ENCODE results near the gene UNC5C. TPM values are rescaled to one million over a fixed set of nuclear protein-coding genes. Genes with fewer than 3 reads are reported as not detected.

The UNC5C gene
- total RNA-seq, 1 donor from 2014 or later, result not detected

- no peak for TF ChIP-seq CTCF (IDR thresholded peaks at IDR 0.05; ENCODE audit: insufficient read depth, low read length, severe bottlenecking)
- FAIRE-seq (no peak), DNase-seq (ENCODE audit: low read depth) (peak; percentile 82)
Measured at GRCh38 chr4:95289028-95289634, 259.6 kb downstream of the UNC5C start.

GRCh38 chr4:95288552-95288951, 260.2 kb downstream of the UNC5C start:
- no peaks in the 10 kb centered on the region for H3K36me3 ChIP-seq (ENCODE audit: control insufficient read depth, insufficient read depth, low read length)
- no peak for TF ChIP-seq CTCF (IDR thresholded peaks at IDR 0.05; ENCODE audit: insufficient read depth, low read length, severe bottlenecking)

More at GRCh38 chr4:95289028-95289634, 259.6 kb downstream of the UNC5C start:
- no peak overlapping the region for H3K4me3 ChIP-seq (ENCODE audit: low read depth, low read length)
- no peaks in the 10 kb centered on the region for H3K36me3 ChIP-seq (ENCODE audit: control insufficient read depth, insufficient read depth, low read length)
- no peaks in the 10 kb centered on the region for H3K27me3 ChIP-seq (ENCODE audit: control insufficient read depth, insufficient read depth, low read length)

GRCh38 chr4:95285797-95286196, 263.0 kb downstream of the UNC5C start:
- no peaks in the 10 kb centered on the region for H3K27me3 ChIP-seq (ENCODE audit: control insufficient read depth, insufficient read depth, low read length)
- no peak for DNase-seq (ENCODE audit: low read depth)
- FAIRE-seq, result no peak
- no peak overlapping the region for H3K4me3 ChIP-seq (ENCODE audit: low read depth, low read length)
- H3K36me3 ChIP-seq (ENCODE audit: control insufficient read depth, insufficient read depth, low read length), result no peaks in the 10 kb centered on the region
- TF ChIP-seq CTCF (IDR thresholded peaks at IDR 0.05; ENCODE audit: insufficient read depth, low read length, severe bottlenecking), result no peak

More at GRCh38 chr4:95288552-95288951, 260.2 kb downstream of the UNC5C start:
- DNase-seq (ENCODE audit: low read depth), result no peak
- H3K27me3 ChIP-seq (ENCODE audit: control insufficient read depth, insufficient read depth, low read length), result no peaks in the 10 kb centered on the region
- FAIRE-seq, result no peak
- H3K4me3 ChIP-seq (ENCODE audit: low read depth, low read length), result no peak overlapping the region

- FAIRE-seq (no peak), DNase-seq (ENCODE audit: low read depth) (no peak)
- no peak overlapping the region for H3K4me3 ChIP-seq (ENCODE audit: low read depth, low read length)
- no peak for TF ChIP-seq CTCF (IDR thresholded peaks at IDR 0.05; ENCODE audit: insufficient read depth, low read length, severe bottlenecking)
- H3K27me3 ChIP-seq (ENCODE audit: control insufficient read depth, insufficient read depth, low read length), result no peaks in the 10 kb centered on the region
- H3K36me3 ChIP-seq (ENCODE audit: control insufficient read depth, insufficient read depth, low read length), result no peaks in the 10 kb centered on the region
Measured at GRCh38 chr4:95284655-95285054, 264.1 kb downstream of the UNC5C start.

- H3K36me3 ChIP-seq (ENCODE audit: control insufficient read depth, insufficient read depth, low read length), result no peaks in the 10 kb centered on the region
- no peaks in the 10 kb centered on the region for H3K27me3 ChIP-seq (ENCODE audit: control insufficient read depth, insufficient read depth, low read length)
- no peak overlapping the region for H3K4me3 ChIP-seq (ENCODE audit: low read depth, low read length)
- FAIRE-seq (no peak), DNase-seq (ENCODE audit: low read depth) (no peak)
- no peak for TF ChIP-seq CTCF (IDR thresholded peaks at IDR 0.05; ENCODE audit: insufficient read depth, low read length, severe bottlenecking)
Measured at GRCh38 chr4:95283320-95283719, 265.5 kb downstream of the UNC5C start.

- DNase-seq (ENCODE audit: low read depth) (no peak), FAIRE-seq (no peak)
- no peaks in the 10 kb centered on the region for H3K27me3 ChIP-seq (ENCODE audit: control insufficient read depth, insufficient read depth, low read length)
Measured at GRCh38 chr4:95272797-95273196, 276.0 kb downstream of the UNC5C start.

More at GRCh38 chr4:95272797-95273196, 276.0 kb downstream of the UNC5C start:
- Histone ChIP-seq H3K4me3 (ENCODE audit: low read depth, low read length) (no peak overlapping the region), H3K36me3 (ENCODE audit: control insufficient read depth, insufficient read depth, low read length) (no peaks in the 10 kb centered on the region)
- no peak for TF ChIP-seq CTCF (IDR thresholded peaks at IDR 0.05; ENCODE audit: insufficient read depth, low read length, severe bottlenecking)

Measured in bronchial epithelial cell (primary cell).